ENCODE data around the gene CDH12.

CDH12 gene

DNA sequence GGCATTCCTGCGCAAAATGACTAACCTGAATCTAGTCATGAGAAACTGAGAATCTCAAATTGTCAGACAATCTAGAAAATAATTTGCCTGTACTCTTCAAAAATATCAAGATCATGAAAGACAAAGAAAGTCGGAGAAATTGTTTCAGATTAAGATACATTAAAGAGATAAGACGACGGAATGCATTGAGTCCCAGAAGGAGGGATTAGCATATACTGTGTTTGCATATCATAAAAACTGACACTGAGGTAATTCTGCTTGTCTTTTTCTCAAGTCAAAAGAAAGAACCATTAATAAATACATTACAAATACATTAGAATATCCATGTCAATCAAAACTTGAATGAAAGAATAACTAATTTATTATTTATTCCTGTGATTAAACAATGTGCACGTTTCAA, 88.4 kb downstream of the CDH12 start:
- DNase-seq (ENCODE audit: low spot score) = no peak

DNA sequence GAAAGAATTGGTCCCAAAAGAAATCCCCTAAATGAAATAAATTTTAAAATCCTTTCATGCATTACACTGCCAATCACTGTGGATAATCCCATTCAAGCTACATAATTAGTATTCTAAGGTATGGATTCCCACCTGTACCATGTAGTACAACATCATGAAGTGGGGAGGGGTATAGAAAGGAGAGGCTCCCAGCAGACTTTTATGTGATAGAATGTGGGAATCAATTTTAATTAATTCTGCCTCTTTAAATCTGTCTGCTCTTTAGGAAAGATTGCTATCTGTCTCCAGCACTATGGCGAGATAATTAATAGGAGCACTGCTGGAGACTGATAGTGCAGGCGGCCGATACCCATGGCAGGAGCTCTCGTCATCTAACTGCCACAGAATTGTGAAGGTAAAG, 95.4 kb downstream of the CDH12 start:
- DNase-seq (ENCODE audit: low spot score) = no peak

DNA sequence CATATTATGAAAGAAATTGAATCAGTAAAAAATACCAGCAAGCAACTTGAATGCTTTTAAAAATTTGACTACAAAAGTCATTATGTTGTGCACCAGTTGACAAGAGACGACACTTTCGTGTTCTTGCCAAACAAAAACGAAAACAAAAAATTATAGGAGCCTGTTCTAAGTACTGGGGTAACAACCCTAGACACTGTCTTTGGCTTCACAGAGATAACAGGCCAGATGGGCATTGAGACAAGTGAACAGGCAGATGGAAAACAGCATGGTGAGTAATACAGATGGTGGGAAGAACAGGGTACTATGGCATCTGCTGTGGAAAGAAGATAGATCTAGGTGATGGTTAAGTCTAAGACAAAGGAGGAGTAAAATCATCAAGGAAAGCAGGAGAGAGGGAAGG, 99.0 kb downstream of the CDH12 start:
- DNase-seq (ENCODE audit: low spot score) = no peak

DNA sequence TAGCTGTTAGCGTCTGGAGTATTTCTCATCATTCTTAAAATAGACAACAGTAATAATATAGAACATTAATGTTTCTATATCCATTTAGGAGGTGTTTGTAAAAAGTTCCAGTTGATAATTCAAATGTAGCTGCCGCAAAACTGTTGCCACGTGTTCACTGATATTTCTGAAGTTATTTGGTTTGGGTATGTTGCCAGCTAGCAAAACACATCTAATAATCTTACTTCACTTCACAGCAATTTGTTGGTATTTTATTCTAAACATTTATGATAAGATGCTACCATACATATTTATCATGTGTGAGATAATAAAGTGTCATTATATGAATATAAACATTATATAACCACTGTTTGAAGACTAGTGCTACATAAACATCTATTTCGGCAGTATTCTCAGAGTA, 101.6 kb downstream of the CDH12 start:
- DNase-seq (ENCODE audit: low spot score) = no peak

DNA sequence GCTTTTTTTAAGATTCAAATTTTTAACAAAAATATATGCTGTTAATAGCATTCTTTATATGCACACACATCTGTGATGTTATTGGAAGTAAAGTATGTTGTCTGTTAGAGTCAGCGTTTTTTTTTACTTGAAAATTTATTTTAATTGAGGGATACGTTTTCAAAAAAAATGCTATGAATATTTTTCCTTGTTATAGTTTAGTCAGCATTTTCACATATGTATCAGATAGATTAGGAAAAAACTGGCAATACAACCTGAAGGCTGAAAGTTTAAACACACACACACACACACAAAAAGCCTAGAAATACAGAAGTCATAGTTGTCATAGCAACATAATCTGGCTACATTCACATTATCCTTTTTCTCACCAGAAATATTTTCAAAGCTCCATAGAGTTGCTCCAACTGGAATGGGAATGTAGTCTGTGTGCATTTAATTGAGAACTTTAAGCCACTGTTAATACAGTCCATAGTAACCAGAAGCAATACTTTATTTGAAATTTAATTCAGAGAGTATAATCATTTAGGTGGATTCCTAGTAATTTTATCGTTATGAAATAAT, 116.6 kb downstream of the CDH12 start:
- no peak for DNase-seq (ENCODE audit: low spot score)

DNA sequence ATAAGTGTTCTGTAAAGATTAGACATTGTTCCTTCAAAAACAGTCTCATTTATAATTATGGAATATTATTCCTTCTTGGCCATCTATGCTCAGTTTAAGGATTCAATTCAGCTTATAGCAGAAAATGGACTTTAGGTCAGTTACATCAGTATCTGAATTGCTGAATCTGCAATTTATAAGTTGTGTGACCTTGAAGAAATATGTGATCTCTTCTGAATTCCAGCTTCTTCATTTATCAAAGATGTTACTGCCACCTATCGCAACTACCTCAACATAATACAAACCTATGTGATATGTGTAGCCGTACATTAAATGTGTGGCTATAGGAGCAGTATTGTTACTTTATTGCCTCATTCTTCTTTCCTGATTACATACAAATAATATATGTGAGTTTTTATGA, 118.2 kb downstream of the CDH12 start:
- no peak for DNase-seq (ENCODE audit: low spot score)

DNA sequence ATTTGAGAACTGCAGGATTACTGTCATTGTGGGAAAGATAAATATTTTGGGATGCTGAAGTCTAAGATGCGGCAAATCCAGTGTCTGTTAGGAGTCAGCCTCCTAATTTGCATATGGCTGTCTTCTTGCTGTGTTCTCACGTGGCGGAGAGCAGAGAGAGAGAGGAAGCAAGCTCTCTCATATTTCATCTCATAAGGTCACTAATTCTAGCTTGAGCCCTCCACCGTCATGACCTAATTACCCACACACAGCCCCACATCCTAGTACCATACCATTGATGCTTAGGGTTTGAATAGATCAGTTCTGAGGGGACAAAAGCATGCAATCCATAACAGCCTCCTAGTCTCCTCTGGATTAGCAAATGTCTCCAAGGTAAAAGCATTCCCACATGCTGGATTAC, 124.5 kb downstream of the CDH12 start:
- no peak for DNase-seq (ENCODE audit: low spot score)

DNA sequence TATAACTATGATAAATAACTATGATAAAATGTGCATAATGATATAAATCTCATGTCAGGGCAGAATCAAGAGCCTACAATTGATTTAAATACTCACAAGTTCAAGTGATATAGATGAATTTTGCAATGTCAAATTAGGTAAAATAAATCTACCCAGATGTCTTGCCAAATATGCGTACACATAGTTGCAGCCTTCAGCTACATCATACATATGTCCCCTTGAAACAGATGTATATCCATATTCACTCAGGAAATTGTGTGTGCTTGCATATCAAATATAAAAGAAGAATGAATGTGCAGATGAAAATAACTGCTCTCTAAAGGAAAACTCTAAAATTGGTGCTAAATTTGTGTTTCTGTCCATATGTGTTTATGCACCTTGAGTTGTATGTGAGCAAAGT, 130.7 kb downstream of the CDH12 start:
- DNase-seq (ENCODE audit: low spot score) = no peak

DNA sequence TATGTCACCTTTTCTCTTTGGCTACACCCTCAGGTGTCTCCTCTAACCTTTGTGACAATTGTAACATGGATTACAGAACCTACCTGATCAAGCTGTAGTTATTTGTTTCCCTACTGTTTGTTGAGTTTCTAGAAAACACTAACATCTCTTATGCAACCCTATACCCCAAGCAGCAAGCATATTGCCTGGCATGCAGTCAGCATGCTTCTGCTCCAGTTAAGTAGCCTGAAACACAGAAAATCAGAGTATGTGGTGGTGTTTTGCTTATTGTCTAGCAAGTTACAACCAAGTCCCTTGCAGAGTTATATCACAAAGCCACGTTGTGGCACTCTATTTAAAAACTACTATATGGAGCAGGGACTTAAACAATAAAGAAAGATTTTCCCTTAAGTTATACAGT, 131.1 kb downstream of the CDH12 start:
- no peak for DNase-seq (ENCODE audit: low spot score)

DNA sequence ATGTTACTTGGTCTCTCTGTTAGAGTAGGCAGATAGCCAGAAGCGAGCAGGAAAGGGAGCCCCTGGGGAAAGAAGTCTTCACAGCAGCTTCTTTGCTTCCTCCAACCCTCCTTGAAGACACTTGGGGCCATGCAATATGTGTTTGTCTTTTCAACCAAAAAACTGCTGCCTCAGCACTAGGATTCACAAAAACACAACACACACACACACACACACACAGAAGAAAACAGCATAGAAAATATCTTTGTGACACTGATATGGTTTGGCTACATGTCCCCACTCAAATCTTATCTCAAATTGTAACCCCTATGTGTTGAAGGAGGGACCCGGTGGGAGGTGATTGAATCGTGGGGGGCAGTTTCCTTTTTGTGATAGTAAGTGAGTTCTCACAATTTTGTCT, 133.3 kb downstream of the CDH12 start:
- DNase-seq (ENCODE audit: low spot score) = no peak

DNA sequence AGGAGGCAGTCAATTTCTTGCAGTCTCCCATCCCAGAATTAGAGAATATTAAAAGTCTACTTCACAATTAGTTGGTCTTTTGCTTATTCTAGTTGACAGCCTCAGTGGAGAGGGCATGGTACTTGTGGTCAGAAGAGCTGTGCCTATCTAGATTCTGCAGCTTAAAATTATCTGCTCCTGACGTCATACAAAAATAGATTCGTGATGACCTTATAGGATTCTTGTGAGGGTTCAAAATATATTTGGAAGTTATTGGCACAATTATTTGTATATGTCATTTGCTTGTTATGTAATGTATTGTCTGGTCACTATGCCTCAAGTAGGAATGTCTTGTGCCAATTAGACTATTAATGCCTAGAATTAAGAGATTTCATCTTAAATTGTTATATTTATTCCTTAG, 142.5 kb downstream of the CDH12 start:
- DNase-seq (ENCODE audit: low spot score) = no peak

DNA sequence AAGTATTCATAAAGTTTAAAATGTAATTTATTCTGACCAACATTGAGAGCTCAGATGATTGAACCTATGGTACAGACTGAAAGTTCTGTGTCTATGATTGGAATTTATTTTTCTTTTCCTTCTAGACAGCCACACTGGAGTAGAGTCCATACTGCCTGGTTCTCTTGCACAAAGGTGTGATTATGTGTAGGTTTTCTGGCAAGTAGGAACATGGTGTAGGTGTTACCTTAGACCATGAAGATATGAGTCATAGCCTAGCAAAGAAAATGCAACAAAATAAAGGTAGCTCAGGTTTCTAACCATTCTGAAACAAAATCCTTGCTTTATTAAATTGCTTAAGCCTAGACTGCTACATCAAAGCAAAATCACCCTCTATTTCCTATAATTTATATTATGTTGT, 143.4 kb downstream of the CDH12 start:
- no peak for DNase-seq (ENCODE audit: low spot score)

DNA sequence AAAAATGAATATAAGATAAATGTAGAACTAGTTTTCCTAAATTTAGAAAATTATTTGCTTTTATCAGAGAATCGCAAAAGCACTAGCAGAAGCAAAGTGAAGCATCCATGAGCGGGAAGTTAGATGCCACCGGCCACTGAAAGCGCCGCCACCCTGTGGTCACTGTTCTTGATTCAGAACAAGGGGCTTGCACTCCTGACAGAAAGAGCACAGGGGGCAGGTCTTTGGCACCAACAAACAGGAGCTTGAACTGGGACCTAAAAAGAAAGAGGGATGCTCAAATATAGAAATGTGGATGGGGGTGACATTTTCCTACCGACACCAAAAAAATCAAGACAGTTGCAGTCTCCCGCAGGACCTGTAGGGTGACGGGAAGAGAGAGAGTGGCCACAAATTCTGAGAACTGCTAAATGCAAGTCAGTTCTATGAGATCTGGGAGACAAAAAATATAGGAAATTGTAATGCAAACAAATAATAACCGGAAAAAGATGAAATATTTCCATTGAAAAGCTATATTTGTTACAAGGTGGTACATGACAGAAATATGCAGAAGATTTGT, 144.3 kb downstream of the CDH12 start:
- no peak for DNase-seq (ENCODE audit: low spot score)

DNA sequence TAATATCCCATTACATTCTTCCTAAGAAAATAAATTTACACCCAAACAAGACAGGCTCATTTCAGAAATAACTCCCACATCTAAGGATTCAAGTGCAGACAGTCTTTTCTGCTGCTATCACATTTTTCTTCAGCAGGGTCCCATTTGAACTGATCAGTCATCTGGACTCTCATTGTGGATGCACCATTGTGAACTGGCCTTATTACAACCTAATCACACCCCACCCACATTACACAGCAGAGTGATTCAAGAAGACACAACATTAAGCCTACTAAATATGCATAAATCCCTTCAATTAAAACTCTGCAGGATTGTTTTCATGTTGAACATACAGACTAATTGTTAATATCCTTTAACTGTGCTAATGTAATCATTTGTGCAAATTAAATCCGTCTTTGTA, 146.2 kb downstream of the CDH12 start:
- no peak for DNase-seq (ENCODE audit: low spot score)

DNA sequence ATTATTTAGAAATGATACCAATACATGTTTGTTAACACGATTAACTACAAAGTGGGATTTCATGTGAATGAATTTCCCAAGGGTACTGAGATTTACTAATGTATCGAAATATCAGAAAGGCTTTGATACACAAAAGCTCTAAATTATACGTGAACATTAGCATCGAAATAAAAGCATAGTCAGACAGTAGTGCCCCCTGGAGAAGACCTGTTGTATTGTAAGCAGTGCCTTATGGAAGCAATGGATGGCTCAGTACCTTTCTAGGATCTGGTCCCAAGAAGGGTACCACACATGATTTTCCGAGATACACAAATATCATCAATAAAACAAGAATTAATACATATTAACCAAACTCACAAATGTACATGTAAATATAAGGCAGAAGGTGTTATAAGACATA, 153.8 kb downstream of the CDH12 start:
- no peak for DNase-seq (ENCODE audit: low spot score)

DNA sequence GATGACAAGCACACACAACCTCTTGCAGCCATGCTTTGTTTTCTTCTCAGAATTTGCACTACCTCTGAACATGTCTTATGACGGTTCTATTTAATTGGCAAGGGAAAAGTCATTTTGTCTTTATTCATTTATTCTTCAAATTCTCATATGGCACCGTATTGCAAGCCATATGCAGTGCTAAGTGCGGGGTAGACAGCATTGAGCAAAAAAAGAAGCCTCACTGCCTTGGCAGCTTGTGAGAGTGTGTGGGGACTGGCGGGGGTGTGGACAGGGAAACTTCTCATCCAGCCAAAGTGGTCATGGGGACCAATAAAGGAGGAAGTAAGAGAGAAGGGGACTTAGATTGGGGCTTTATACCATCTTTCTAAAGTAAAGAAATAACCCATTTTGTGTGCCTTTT, 160.0 kb downstream of the CDH12 start:
- DNase-seq (ENCODE audit: low spot score) = no peak

DNA sequence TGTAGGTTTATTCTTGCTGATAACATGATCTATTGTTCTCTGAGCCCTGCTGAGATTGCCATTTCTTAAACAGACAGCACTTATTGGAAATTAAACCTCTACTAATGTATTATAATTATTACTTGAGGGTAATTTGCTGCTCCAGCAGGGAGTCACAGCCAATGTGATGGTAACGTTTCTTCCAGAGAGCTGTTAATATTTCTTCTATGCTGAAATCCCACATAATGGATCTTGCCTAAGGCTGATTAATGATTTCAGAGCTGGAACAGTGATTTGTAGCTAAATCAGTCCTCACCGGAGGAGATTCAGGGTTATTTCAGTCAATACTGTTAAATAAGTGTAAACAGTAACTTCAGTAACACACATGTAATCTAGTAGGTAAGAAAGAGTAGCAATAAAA, 170.1 kb downstream of the CDH12 start:
- no peak for DNase-seq (ENCODE audit: low spot score)

DNA sequence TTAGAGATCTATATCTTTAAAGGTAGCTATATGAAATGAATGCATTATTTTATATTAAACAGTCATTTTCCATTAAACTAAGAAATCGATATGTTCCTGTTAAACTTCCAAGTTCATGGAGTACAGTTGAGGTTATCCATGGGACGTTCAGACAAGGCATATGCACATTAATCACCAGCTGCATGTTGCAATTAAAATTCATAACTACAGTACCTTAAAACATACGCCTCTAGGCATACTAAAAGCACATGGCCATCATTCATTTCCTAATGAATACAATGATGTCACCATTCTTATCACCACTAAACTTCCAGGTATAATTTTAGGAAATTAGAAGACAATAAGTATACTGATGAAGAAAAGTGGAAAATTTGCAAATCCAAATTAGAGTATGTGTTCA, 174.3 kb downstream of the CDH12 start:
- DNase-seq (ENCODE audit: low spot score) = no peak

DNA sequence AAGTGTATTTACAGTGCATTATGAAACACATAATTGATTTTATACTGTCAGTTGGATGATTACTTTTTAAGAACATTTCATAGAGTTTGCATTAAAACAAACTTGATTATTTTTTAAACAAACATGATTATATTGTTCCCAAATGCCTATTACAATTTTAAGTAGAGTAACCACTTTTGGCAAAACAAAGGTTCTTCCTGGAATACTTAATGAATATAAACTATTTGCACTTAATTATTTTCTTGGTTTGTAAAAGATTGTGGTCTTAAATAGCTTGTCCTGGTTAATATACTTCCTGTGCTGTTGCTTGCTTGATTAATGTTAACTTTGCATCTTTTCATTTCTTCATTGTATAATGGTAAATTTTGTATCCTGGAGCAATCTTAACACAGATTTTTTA, 180.0 kb downstream of the CDH12 start:
- no peak for DNase-seq (ENCODE audit: low spot score)

DNA sequence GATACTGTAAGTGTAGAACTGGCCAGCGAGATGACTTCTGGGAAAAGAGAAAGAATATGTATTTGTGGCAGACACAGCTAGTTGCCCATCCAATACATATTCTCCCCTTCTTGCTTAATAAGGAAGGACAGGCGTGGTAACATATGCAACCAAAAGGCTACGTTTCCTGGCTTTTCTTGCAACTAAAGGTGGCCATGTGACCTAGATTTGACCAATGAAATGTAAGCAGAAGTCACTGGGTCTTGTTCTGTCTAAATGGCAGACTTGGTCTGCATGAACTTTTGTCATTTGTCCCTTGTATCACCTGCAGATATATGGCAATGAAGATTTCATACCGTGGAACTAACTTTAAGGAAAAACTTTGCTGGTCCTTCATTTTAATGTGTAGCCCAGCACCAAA, 183.8 kb downstream of the CDH12 start:
- no peak for DNase-seq (ENCODE audit: low spot score)

DNA sequence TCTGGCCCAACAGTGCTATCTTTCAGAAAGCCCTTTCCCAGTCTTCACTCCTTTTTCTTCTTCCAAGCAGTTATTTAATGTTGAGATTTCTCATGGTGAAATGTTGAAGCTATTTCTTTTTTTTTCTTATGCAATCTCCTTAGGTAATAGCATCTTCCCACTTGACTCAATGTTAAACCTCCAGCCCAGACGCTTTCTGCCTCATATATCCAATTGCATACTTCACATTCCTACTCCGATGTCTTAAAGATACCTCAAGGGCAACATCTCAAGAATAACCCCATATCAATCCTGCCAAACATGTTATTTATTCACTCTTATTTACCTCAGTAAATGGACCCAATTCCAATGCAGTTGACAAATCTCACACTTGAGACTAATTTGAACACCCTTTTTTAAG, 187.3 kb downstream of the CDH12 start:
- DNase-seq (ENCODE audit: low spot score) = no peak

DNA sequence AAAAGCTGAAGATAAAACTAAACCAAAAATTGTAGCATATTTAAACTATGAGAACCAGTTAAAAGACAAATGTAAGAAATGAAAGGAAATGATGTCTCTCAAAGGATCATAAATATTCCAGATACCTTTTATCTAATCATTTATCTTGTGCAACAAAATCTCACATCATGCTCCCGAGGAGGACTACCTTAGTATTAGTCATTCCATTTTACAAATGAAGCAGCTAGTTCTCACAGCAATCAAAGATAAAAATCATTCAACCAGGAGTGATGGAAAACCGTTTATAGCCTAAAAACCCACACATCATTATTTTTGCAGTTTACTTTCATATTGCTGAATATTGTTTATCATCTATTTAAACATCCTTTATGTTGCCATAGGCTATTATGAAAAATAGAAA, 190.0 kb downstream of the CDH12 start:
- no peak for DNase-seq (ENCODE audit: low spot score)

DNA sequence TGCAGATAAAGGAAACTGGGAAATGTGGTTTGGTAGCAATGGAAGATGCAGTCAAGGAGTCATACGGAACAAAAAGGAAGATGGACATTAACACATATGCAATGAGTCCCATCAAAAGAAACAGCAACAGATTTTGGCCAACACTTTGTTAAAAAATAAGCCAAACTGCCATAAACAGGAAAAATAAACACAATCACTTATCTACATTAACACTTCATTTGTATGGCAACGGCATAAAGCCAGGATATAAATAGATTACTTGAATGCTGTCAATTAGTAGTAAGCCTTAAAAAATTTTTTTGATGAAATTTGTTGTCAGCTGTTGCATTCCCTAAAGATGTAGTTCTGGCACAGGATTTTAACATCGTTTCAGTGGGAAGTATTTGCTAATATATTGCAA, 190.8 kb downstream of the CDH12 start:
- no peak for DNase-seq (ENCODE audit: low spot score)

DNA sequence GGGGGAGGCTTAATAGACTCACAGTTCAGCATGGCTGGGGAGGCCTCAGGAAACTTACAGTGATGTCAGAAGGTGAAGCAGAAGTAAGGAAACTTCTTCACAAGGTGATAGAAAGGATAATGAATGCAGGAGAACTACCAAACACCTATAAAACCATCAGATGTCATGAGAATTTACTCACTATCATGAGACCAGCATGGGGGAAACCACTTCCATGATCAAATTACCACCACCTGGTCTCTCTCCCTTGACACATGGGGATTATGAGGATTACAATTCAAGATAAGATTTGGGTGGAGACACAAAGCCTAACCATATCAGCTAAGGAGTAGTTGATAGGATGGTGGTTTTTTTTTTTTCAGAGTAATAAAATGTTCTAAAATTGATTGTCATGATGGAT, 201.8 kb downstream of the CDH12 start:
- no peak for DNase-seq (ENCODE audit: low spot score)

DNA sequence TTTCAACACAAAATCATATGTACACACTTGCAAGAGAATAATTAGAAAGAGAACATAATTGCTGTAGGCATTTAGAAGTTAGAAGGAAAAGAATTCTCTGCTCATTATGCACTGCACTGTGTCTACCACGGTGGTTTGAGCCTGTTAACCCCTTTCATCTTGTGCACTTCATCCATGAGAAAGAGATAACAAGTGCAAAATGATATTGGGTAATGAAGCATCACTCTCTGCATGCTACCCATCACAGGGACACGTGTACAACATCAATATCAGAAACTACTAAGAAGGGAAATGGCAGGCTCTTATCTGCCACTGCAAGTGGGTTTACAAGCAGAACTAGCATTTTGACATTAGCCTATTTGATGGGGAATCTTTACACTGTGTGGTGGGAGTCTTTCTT, 202.6 kb downstream of the CDH12 start:
- no peak for DNase-seq (ENCODE audit: low spot score)

Data from putamen (tissue), 1 donor.